ENCODE results near the gene USP10.
A peak's percentile ranks its signal among the peaks of the same experiment; 100 is the strongest.

The USP10 gene

DNA sequence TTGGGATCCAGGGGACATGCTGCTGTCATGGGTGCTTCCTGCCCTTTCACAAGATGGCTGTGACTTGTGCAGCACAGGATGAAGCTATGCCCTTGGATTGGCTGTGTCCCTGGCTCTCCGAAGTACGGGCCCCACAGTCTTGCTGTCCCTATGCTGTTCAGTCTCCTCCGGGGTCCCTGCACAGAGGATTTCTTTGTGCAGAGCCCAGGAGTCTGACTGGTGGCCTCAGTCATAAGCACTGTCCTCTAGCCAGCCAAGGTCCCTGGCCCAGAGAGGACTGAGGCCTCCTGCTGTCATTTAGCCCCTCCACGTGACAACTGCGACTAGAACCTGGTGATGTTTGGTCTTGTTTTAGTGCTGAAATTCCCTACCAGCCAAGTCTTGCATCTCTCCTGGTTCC is 77.6 kb downstream of the USP10 start:
- DNase-seq, result no peak

DNA sequence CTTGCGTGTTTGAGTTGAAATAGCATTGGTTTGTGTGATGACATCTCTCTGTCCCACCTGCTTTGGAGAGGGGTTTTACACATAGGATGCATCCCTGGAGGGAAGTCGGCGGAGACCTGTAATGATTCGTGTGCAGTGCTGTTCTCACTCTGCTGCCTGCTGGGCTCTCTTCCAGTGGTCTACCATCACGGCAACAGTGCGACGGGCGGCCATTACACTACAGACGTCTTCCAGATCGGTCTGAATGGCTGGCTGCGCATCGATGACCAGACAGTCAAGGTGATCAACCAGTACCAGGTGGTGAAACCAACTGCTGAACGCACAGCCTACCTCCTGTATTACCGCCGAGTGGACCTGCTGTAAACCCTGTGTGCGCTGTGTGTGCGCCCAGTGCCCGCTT is 78.9 kb downstream of the USP10 start:
- no peak for DNase-seq

DNA sequence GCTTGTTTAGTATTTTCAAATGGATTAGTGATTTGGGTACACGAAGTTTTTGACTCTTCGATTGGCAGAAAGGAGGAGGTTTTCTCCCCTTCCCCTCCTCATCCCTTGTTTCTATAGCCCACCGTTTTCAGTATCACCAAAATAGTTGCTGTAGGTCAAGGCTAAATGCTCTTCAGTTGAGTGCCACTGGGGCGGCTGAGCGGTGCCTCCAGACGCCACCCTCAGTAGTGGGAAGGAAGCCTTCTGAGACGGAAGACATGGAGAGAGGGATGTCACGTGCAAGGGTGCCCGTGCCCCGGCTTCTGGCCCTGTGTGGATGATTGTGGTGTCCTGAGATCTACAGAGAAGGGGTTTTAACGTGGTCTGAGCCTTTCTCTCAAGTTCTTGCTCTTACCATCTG is 80.3 kb downstream of the USP10 start:
- DNase-seq, result no peak

DNA sequence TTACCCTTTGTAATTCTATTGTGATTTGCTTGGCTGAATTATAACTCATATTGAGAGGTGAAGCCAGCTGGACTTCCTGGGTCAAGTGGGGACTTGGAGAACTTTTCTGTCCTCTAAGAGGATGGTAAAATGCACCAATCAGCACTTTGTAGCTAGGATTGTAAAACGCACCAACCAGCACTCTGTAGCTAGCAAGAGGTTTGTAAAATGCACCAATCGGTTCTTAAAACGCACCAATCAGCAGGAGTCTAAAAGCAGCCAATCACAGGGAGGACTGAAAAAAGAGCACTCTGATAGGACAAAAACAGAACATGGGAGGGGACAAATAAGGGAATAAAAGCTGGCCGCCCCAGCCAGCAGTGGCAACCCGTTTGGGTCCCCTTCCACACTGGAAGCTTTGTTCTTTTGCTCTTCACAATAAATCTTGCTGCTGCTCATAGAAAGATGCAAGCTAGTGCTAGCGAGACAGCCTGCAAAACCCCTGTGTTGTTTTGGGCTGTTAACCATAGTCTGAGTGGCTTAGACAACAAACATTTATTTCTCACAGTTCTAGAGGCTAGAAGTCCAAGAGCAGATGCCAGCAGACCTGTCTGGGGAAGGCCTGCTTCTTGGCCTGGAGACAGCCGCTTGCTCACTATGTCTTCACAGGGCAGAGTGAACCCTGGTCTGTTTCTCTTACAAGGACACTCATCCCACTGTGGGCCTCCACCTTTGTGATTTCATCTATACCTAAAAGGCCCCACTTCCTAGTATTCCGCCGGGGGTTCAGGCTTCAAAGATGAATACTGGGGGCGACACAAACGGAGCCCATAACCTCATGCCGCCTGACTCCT is 81.0 kb downstream of the USP10 start:
- no peak for DNase-seq

DNA sequence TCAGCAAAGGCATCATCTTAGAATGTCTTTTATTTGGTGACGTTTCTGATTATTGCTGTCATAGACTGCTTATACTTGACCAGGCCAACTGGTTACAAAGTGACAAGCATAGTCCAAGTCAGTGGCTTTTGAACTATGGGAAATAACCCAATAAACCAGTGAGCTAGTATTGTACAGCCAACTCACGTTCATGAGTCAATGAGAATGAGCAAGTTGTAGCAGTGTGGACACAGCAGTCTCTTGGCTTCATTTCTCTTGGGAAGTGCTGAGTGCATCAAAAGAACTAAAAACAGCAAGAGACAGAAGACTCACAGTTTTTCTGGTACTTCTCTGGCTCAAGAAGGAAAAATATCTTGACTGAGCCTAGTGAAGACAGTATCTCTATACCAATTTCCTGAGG is 83.0 kb downstream of the USP10 start:
- DNase-seq, result no peak

DNA sequence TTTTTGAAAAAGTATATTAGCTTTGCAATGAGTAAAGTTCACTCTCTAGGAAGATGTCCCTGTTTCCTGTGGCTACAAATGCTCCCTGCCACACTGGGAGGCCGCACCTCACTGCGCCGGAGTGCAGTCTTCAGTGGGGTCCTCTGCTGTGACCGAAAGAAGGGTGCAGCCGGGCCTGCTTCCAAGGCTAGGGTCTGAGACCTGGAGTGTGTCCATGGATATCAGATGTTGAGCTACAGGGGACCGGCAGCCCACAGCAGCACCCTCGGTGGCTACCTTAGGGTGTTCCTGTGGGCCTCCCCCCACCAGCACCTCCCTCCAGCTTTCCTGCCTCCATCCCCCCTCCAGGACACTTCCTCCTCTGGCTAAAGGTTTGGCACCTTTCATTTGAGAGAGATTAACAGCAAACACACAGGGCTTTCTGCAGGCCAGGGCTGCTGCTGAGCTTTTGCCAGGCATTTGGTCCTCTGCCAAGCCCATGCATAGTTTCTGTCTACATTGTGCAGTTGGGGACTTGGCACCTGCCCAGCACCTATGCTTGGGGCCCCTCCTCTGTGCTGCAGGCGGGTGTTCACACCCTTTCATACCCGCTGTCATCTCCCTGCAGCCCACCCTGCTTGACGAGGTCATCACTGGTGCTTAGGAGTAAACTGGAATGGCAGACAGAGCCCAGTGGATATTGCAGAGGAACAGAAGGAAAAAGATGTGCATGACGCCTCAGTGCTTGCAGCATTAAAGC is 86.2 kb downstream of the USP10 start:
- DNase-seq, result peak; percentile 91

DNA sequence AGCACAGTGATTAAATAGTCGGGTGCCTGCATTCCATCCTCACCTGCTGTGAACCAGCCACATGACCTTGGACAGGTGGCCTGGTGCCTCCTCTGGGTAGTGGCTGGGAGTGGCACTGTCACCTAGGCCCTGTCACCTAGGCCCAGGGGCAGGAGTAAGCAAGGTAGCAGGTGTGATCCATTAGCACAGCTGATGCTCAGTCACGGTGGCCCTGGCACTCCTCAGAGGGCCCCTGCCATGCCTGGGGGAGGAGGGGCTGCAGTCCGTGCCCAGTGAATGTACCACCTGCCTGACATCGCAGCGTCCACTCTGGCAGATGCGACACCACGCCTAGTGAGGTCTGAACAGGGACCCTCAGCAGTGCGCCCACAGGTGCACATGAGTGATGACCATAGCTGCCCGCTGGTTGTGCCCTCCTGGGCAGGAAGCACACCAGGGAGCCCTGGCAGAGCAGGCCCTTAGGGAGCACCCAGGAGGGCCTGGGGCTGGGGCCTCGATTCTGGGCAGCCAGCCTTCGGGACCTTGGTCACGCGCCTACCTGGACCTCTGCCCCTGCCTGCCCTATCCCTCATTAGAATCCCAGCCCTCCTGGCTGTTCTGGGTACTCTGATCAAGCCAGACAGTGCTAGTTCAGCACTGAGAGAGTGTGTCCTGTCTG is 86.9 kb downstream of the USP10 start:
- DNase-seq, result no peak

DNA sequence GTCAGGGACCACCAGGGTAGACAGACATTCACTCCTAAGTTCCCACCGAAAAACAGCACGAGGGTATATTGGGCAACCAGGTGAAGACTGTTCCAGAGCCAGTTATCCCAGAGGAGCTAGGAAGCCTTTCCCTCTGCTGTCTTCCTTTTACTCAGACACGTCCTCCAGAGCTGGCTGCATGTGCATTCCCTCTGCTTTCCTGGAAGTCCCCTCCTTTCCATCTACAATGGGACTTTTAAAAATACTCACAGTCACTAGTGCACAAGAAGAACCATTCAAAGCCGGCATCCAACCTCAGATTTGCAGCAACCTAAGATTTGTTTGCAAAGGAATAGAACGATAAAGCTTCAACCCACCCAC is 87.4 kb downstream of the USP10 start:
- no peak for DNase-seq

DNA sequence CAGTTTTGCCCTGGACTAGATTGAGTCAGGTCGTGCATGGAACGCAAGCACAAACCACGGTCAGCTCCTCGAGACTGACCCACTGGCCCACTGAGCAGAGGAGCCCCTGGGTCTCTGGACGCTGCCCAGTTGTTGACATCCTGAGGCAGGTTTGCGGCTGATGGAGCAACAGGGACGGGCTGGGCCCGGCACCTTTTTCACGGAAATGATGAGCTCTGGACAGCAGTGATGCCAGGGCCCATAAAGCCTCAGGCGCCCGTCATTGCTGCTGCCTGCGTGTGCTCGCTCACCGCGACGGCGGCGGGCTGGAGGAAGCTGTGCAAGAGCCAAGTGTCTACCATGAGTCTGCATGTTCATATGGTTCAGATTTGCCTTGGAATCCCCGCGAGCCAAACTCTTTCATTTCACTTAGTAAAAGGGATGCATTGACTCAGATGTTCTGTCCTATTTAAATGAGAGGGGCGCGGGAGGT is 89.2 kb downstream of the USP10 start:
- DNase-seq, result peak; percentile 83

DNA sequence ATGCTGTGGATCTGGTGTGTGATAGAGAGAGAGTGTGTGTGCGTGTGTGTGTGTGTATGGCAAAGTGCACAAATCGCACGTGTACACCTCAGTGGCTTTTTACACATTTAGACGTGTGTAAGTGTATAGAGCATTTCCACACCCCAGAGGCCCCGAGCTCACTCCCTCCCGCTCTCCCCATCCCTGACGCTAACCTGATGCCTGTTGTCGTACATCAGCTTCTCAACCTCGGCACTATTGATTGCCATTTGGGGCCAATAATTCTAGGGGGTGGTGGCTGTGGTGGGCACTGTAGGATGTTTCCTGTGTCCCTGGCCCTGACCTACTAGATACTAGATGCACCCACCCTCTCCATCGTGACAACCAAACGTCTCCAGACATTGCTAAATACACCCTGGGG is 89.6 kb downstream of the USP10 start:
- no peak for DNase-seq

DNA sequence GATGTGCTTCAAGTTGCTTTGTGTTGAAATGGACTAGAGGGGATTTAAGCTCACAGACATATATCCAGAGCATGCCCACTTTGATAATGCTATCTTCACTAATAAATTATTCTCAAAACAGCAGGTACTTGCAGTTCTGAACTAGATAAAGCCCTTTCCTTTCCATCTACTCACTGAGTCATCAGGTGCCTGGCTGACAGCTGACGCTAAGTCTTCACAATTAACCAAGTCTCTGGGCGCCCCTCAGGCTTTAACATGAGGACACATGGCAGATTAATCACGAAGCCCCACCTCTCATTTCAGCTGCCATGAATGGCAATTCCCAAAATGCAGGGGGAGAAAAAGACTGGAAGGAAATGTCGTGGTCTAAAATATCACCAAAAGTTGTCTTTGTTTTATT is 90.5 kb downstream of the USP10 start:
- DNase-seq, result no peak

DNA sequence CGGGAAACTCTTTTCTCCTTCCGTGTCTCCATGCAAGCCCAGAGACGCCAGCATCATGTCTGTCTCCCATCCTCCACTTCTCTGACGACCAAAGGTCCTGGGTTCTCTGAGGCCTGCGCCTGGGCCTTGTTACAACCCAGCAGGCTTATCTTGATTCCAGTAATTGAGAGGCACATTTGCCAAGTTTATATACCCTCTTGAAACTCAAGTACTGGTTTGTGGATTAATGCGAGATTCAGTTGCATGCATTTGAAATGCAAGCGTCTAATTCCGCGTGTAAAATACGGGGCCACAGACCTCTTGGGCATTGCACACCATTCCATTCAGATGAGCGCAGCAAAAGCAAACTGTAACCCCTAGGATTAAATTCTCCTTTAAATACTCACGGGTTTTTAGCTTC is 91.3 kb downstream of the USP10 start:
- DNase-seq, result peak; percentile 72

DNA sequence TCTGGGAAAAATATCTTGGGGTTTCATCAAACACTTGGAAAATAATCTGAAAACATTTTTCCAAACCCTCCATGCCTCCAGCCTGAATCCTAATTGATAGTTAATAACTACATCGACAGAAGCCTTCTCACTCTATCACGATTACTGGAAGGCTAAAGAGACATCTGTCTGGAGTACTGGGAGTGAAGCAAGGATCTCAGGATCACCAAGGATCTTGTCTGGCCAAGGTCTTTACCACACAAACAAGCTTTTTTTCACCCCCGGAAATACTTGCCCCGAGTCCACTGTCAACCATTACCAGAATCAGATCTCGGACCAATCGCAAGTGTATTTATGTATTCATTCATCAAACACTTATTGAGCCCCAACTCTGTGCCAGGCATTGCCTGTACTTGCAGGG is 91.7 kb downstream of the USP10 start:
- no peak for DNase-seq

DNA sequence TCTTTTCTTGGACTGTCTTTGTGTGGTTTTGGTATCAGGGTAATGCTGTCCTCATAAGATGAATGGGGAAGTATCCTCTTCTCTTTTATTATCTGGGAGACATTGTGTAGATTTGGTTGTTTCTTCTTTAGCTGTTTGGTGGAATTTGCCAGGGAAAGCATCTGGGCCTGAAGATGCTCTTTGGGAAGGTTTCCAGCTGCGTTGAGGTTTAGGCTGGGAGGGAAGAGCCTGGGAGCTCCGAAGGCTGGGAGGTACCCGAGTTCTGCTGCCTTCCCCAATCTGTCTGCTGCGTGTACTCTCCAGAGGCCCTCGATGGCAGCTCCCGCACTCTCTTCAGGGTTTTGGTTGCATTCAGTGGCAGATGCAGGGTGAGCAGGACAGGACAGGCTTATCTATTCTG is 94.4 kb downstream of the USP10 start:
- no peak for DNase-seq

DNA sequence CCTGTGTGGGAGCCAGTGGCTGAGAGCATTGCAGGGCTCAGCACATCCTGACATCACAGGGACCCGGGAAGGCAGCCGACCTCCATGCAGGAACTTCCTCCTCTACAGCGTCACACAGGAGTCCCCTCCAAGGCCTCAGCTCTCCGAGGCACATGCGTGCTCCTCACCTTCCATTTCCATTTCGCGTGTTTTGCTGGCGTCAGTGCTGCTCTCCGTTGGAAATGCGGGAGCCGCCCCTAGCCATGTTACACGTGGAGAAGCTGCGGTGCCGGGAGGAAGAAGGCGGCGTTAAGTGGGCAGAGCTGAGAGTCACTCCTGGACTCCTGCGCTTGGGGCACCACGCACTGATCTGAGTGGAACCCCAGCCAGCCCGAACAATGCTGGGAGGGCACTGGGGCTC is 94.8 kb downstream of the USP10 start:
- DNase-seq, result no peak

DNA sequence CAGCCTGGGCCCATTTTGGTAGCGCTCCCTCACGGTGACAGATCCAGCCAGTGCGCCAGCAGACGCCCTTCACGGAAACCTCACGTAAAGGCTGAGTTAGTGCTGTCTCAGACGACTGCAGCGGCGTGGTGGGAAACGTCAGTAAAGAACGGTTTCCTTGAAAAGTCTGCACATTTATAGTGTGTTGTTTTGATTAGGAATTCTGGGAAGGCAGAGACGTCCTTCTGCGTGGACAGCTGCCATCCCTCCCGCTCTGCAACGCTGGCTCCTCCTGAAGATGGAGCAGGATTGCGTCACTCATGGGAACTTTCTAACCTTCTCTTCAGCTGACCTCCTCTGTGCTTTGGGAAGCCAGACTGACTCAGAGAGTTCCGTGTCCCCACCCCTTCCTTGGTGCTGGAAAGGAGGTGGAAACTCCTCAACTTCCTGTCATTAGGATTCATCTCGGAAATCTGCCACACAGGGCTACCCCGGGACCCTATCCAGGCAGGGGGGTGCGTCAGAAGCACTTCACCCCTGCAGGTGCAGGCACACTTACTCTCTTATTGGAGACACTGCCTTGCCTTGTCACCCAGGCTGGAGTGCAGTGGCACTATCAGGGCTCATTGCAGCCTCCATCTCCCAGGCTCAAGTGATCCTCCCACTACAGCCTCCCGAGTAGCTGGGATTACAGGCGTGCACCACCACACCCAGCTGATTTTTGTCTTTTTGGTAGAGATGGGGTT is 95.7 kb downstream of the USP10 start:
- DNase-seq, result peak; percentile 90

DNA sequence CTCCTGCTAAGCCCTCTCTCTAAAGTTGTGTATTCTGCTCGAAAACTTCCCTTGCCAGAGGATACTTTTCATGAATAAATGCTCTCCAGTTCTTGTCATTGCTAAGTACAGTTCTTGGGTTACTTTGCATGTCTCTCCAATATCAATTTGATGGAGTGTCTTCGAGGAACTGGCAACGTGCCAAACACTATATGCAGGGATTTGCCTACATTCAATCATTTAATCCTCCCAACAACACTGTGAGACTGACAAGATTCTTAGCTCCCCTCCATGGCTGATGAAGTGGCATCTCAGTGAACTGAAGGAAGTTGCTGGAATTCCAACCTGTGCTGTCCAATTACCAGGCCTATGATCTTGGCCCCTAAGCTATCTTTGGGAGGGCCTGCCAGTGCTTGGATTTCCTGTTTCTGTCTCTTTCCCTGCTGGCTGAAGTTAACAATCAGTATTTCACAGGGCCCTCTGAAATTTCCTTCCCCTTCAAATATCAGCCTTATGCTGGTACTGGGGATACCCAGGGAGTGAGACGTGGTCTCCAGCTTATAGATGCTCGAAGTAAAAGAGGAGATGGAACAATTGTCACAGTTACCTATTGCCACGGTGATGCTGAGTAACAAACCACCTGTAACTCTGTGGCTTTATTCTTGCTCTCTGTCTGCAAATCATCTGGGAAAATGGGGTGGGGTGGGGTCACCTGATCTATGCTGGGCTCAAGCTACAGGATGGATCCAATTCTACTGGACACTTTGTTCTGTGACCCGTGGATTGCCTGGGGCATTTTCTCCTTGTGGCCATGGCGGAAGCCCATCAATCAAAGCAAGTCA is 100.6 kb downstream of the USP10 start:
- DNase-seq, result no peak

DNA sequence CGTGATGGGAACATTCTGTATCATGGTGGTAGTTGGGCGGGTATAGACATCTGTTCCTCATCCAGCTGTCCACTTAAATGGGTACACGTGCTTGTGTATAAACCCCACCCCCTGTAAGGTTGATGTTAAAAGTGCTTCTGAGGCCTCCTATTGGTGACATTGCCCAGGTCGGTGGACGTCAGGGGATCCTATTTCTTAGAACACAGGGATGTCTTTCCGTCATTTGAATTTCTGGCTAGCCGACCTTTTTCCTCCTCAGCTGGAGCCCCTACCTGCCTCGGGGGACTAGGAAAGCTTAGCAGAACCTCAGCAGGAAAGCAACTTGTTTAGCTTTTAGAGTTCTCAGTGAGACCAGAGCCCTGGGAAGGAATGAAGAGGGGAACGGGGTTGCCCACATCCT is 103.3 kb downstream of the USP10 start:
- no peak for DNase-seq

DNA sequence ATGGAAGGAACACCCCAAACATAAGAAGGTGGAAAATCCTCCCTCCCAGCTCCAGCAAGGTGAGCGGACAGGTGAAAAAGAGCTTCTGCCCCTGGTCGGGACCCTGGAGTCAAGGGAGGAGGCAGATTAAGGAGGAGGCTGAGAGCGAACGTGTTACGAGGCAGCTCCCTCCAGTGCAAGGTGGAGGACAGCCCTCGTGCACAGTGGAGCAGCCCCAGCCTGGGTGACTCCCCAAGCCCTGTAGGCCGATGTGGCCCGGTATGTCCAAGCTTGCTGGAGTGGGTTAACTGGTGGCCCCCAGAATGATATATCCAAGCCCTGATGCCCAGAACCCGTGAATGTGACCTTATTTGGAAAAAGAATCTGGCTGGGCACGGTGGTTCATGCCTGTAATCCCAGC is 104.5 kb downstream of the USP10 start:
- no peak for DNase-seq

DNA sequence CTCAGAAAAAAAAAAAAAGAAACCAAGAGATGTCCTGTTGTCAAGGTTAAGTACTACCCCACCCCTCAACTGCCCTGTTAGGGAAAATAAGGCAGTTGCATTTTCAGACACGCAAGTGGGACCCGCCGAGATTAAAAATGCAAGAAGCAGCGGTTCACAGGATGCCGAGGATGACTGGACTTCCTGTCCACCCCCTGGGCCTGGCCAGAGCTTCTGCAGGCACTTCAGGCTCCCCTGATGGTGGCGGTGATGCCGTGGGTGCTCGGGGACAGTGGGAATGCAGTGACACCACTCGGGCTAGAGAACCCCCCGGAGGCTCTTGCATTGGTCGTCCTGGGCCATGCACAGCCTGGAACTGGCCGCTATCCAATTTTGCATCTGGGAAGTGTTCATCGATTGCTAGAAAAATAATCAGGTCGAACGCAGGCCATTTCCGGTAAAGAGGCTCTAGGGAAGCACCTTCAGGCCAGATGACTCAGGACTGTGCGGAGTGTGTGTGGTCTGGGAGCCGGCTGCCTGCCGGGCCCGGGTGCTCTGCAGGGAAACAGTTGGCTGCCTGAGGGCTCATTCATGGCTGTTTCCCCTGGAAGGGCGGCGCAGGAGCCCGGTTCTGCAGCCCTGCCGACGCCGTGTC is 106.6 kb downstream of the USP10 start:
- DNase-seq, result peak; percentile 85

DNA sequence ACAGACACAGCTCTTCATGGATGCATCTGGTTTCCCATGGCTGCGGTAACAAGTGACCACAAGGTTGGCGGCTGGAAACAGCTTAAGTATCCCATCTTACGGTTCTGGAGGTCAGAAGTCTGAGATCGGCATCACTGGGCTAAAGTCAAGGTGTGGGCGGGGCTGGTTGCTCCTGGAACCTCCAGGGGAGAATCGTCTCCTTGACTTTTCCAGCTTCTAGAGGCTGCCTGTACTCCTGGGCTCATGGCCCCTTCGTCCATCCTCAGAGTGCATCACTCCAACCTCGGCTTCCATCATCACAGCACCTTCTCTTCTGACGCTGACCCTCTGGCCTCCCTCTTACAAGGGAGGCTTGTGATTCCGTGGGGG is 107.1 kb downstream of the USP10 start:
- no peak for DNase-seq

DNA sequence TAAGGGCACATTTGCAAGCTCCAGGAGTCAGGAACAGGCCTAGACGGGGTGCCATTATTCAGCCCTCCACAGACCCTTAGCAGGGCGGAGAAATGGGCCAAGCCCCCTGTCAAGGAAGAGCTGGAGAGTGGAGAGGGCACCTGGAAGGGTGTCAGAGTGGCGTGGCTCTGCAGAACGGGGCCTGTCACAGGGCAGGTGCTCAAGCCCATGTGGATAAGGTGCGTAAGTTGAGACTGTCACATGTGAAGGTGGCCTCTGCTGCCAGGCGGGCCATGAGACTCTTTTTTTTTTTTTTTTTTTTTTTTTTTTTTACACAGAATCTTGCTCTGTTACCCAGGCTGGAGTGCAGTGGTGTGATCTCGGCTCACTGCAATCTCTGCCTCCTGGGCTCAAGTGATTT is 108.0 kb downstream of the USP10 start:
- DNase-seq, result no peak

Data from fibroblast of skin of scalp (primary cell).